ENCODE results near the gene TPCN1.

The TPCN1 gene

DNA sequence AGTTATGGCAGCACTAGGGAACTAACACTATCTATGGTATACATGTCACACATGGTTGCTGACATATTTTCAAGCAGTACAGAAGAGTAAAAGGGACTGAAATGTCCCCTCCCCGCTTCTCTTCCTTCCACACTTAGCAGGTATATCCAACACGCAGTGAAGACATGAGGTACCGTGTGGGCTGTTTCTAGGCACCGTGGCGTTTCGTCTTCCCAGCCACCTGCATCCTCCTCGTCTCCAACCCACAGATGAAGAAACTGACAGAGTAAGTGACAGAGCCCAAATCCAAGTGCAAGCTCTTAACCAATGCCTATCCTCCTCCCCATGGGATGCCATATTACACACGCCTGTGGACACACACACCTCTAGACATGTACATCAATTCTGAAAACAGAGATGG is 81.2 kb downstream of the TPCN1 start:
- ChIA-PET POLR2A (ENCODE audit: low non-redundant PET) (no interaction called here), CTCF (interaction anchor here (1.2 kb wide), 1 partner anchor 9 kb away, joined by 3 read pairs; no protein-coding TSS in a partner anchor)
- DNase-seq (ENCODE audit: low spot score) = no peak
- H3K27ac ChIP-seq = no peak overlapping the region
- TF ChIP-seq, protein P1, sequence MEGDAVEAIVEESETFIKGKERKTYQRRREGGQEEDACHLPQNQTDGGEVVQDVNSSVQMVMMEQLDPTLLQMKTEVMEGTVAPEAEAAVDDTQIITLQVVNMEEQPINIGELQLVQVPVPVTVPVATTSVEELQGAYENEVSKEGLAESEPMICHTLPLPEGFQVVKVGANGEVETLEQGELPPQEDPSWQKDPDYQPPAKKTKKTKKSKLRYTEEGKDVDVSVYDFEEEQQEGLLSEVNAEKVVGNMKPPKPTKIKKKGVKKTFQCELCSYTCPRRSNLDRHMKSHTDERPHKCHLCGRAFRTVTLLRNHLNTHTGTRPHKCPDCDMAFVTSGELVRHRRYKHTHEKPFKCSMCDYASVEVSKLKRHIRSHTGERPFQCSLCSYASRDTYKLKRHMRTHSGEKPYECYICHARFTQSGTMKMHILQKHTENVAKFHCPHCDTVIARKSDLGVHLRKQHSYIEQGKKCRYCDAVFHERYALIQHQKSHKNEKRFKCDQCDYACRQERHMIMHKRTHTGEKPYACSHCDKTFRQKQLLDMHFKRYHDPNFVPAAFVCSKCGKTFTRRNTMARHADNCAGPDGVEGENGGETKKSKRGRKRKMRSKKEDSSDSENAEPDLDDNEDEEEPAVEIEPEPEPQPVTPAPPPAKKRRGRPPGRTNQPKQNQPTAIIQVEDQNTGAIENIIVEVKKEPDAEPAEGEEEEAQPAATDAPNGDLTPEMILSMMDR (conservative IDR thresholded peaks at IDR 0.05; ENCODE audit: low read depth) = no peak

DNA sequence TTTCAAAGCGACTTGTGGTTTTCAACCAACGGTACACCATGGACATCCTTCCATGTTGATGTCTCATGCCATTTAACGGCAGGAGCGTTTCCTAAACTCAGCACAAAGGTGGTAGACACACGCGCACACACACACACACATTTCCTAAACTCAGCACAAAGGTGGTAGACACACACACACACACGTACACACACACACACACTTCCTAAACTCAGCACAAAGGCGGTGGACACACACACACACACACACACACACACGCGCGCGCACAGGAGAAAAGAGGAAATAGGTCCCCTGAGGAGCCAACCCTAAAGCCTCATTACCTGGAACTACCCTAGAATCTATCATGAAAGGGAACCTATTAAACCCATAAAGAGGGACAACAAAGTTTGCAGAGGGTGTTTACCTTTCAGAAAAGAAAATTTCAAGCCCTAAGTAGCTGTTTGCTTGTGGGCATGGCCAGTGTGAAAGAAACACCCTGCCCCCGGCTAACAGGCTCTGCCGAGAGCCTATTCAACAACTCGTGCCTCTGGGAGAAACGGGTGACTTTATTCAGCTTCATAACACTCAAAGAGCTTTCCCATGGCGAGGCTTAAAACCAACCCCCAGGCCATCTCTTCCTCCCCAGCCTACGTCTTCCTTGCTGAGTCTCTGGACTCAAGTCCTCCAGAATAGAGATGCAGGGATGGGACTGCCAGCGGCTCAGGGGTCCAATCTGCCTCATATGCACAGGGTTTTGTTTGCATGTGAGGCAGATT is 81.8 kb downstream of the TPCN1 start:
- no peak for DNase-seq (ENCODE audit: low spot score)
- H3K27ac ChIP-seq = no peak overlapping the region
- ChIA-PET POLR2A (ENCODE audit: low non-redundant PET) (no interaction called here), CTCF (interaction anchor here (0.7 to 1.2 kb wide), 2 partner anchors 8 to 42 kb away, joined by 3 read pairs; no protein-coding TSS in a partner anchor)
- TF ChIP-seq, protein P1 (conservative IDR thresholded peaks at IDR 0.05; ENCODE audit: low read depth) = no peak

DNA sequence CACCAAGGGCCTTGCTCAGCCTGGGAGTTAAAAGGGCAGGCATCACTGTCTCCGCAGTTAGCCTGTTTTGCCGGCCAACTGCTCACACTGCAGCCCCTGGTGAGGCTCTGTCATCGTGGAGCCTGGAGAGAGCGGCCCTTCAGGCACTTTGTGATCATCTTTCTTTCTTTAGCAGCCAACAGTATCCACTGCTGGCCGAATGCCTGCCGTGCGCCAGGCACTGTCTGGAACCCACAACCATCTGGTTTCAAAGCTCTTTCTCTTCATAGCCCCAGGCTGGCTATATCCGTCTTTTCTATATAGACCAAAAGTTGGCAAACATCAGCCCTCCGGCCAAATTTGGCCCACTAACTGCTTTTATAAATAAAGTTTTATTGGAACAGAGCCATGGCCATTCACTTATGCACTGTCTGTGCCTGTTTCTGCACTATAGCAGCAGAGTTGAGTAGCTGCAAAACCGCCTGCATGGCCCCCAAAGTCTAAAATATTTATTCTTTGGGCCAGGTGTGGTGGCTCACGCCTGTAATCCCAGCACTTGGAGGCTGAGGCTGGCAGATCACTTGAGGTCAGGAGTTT is 84.1 kb downstream of the TPCN1 start:
- CTCF ChIA-PET = no interaction called here
- POLR2A ChIA-PET (ENCODE audit: low non-redundant PET) = no interaction called here
- TF ChIP-seq, protein P1 (conservative IDR thresholded peaks at IDR 0.05; ENCODE audit: low read depth) = no peak
- DNase-seq (ENCODE audit: low spot score) = no peak
- H3K27ac ChIP-seq = no peak overlapping the region

DNA sequence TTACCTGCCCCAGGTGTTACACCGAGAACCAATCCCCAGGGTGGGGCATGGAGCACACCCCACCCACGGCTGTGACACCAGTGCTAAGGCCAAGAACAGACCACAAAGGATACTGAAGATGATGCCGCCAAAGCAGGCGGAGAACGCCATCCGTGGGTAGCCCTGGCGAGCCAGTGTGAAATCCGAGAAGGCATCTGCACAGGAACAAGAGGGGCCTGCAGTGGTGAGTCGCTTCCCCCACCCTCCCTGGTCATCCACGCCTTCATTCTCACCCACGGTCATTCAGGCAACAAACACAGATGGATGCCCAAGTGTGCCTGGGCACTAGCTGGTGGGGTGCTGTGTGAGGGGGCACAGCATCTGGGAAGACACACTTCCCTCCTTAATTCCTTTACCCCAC is 85.1 kb downstream of the TPCN1 start:
- POLR2A ChIA-PET (ENCODE audit: low non-redundant PET) = no interaction called here
- CTCF ChIA-PET = interaction anchor here (0.6 kb wide), 1 partner anchor 61 kb away, joined by 5 read pairs; no protein-coding TSS in a partner anchor
- DNase-seq (ENCODE audit: low spot score) = no peak
- H3K27ac ChIP-seq = no peak overlapping the region
- TF ChIP-seq, protein P1 (conservative IDR thresholded peaks at IDR 0.05; ENCODE audit: low read depth) = no peak

- DNase-seq (ENCODE audit: low spot score) = no peak
- CTCF ChIA-PET = interaction anchor here (1.1 kb wide), 1 partner anchor 108 kb away, joined by 3 read pairs; no protein-coding TSS in a partner anchor
- POLR2A ChIA-PET (ENCODE audit: low non-redundant PET) = no interaction called here
- no peak overlapping the region for H3K27ac ChIP-seq
- TF ChIP-seq, protein P1 (conservative IDR thresholded peaks at IDR 0.05; ENCODE audit: low read depth) = no peak
Observed at GRCh38 chr12:113310489-113310888, 89.2 kb downstream of the TPCN1 start.

GRCh38 chr12:113314121-113314529 is 92.9 kb downstream of the TPCN1 start:
- DNase-seq (ENCODE audit: low spot score) = no peak
- TF ChIP-seq, protein P1 (conservative IDR thresholded peaks at IDR 0.05; ENCODE audit: low read depth) = no peak
- H3K27ac ChIP-seq = no peak overlapping the region
- CTCF ChIA-PET = no interaction called here
- POLR2A ChIA-PET (ENCODE audit: low non-redundant PET) = no interaction called here
